Right lobe of liver (tissue), 6 donors: ENCODE results near the gene DLG2. TPM values are rescaled to one million over a fixed set of nuclear protein-coding genes. Genes with fewer than 3 reads are reported as not detected.

Experiments used
- ATAC-seq, 4 donors: fragments of 200-7000 bp; cut with Tn5 transposase; one replicate each; pipeline ENCODE4 v1.9.1; 2020; ENCODE audit warnings: mild to moderate bottlenecking in 4 of 4, moderate library complexity in 4 of 4
- DNase-seq, 3 donors: peaks; one replicate each; pipeline ENCODE4 v3.0.0-alpha.2; 2020
- H3K27ac ChIP-seq, 3 donors: fragments of 200-600 bp; one replicate each; pipeline ENCODE4 v1.8.0; 2022
- H3K27me3 ChIP-seq, 2 donors: fragments of 200-600 bp; one replicate each; pipeline ENCODE4 v1.8.0; 2022
- H3K36me3 ChIP-seq, 4 donors: fragments of 200-600 bp; sonication (generic) in 1 of 4; one replicate each; pipeline versions ENCODE4 v1.5.1 to v1.8.0; 2017 to 2022; ENCODE audit warnings: control low read depth in 1 of 4
- H3K4me1 ChIP-seq, 4 donors: fragments of 200-600 bp; sonication (generic) in 1 of 4; one replicate each; pipeline versions ENCODE4 v1.5.1 to v1.8.0; 2017 to 2022; ENCODE audit warnings: control low read depth in 1 of 4
- H3K4me3 ChIP-seq, 3 donors: fragments of 200-600 bp; one replicate each; pipeline ENCODE4 v1.8.0; 2022
- H3K9me3 ChIP-seq, 4 donors: fragments of 200-600 bp; sonication (generic) in 1 of 4; one replicate each; pipeline versions ENCODE4 v1.5.1 to v1.8.0; 2017 to 2022; ENCODE audit warnings: control low read depth in 1 of 4
- CTCF ChIP-seq, 4 donors: fragments of 200-600 bp in 3 of 4; fragments of 450-650 bp in 1 of 4; IDR thresholded peaks; one replicate each; pipeline versions ENCODE4 v1.5.1 to v1.8.0; 2016 to 2022; ENCODE audit warnings: antibody characterized with exemption in 4 of 4, mild to moderate bottlenecking in 2 of 4
- POLR2A ChIP-seq: fragments of 450-650 bp; IDR thresholded peaks from one replicate; pipeline ENCODE4 v1.6.1; 2017; ENCODE audit warnings: antibody characterized with exemption, mild to moderate bottlenecking
- WGBS: methylation state at CpG from one replicate; pipeline ENCODE4 v1.1.6; 2018; ENCODE audit warnings: low coverage, low lambda C conversion rate; ENCODE audit not compliant: insufficient coverage; ENCODE audit errors: missing lambda C conversion rate; 5-methylcytosine and 5-hydroxymethylcytosine counted together
- intact Hi-C, 2 donors: fragments of 100-400 bp; cut with DNase I; formaldehyde crosslinking; loops; one replicate each; pipeline versions ENCODE4 v1.11.2 to v1.14.1; 2022
- total RNA-seq, 6 experiments: library from RNA; depleted of rRNA in 2 of 6; stranded (reverse); fragments of >200 nt in 2 of 6; fragmentation: NEBNext Ultra II Directional in 3 of 6; extraction: Animal tissue kit (Norgen Biotek cat#: 25700) in 3 of 6; gene quantifications; one replicate each; pipeline versions ENCODE4 v1.1.0 to v1.2.4, GENCODE V29; 2016 to 2023
- donor health status: DM: no; HTN: yes; CAD: no.
- donor health status: DM: no; HTN: no; CAD: no.
- donor health status: DM: no; HTN: no; CAD: no.
- donor health status: DM: no; HTN: yes; CAD: no.
- donor health status: DM: no; HTN: yes; CAD: no.

Gene DLG2
- total RNA-seq, 6 experiments from 2014 or later: 1.2 to 6.4 (median 2.5) TPM

- no peaks in the 10 kb centered on the region for H3K36me3 ChIP-seq
- ATAC-seq (no peak), DNase-seq (no peak)
- WGBS: 79% methylated on average over 4 of the region's 4 CpGs
- intact Hi-C loops: loop anchor here in 1 of 2 donors (10.0 kb wide), 1 partner anchor 428 kb away; no protein-coding TSS in a partner anchor
- no peak overlapping the region for H3K27ac ChIP-seq
- H3K27me3 ChIP-seq: no peaks in the 10 kb centered on the region
- no peak for TF ChIP-seq POLR2A
- no peak for TF ChIP-seq CTCF (IDR thresholded peaks at IDR 0.05)
- H3K4me3 ChIP-seq: no peak overlapping the region
- no peaks in the 10 kb centered on the region for H3K9me3 ChIP-seq
- H3K4me1 ChIP-seq: peaks cover 0 to 3% (median 0%) of the 10 kb centered on the region in 4 donors
These were observed 1904.6 kb downstream of the DLG2 start for GRCh38 chr11:83722392-83723119.

DNA sequence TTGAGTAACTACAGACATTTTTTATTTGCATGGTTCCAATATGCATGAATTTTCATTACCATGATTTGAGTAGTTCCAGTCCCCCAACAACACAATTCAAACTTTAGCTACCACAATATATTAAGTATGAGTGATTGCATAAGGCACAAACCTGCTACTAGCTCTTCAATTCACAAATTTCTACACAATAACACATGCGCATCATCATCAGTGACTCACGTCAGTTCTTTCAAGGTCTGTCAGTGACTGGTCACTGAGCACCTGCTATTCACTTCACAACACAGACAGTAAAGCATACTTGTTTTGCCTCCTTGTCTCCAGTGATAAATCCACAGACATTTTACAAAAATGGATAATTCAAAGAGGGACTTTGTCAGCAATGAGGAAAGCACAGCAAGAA is 1905.9 kb downstream of the DLG2 start:
- intact Hi-C loops: loop anchor here in 1 of 2 donors (10.0 kb wide), 1 partner anchor 426 kb away; no protein-coding TSS in a partner anchor
- H3K36me3 ChIP-seq: no peaks in the 10 kb centered on the region
- WGBS: 78% methylated on average over 2 of the region's 2 CpGs
- no peaks in the 10 kb centered on the region for H3K9me3 ChIP-seq
- TF ChIP-seq POLR2A: no peak
- TF ChIP-seq CTCF (IDR thresholded peaks at IDR 0.05): no peak
- DNase-seq: no peak
- H3K27ac ChIP-seq: no peak overlapping the region
- ATAC-seq: no peak
- peaks cover 0 to 13% (median 0%) of the 10 kb centered on the region in 4 donors for H3K4me1 ChIP-seq
- H3K27me3 ChIP-seq: no peaks in the 10 kb centered on the region
- no peak overlapping the region for H3K4me3 ChIP-seq

GRCh38 chr11:83720675-83721074 is 1906.5 kb downstream of the DLG2 start:
- no peaks in the 10 kb centered on the region for H3K36me3 ChIP-seq
- DNase-seq (no peak), ATAC-seq (no peak)
- TF ChIP-seq CTCF (IDR thresholded peaks at IDR 0.05) (no peak), POLR2A (no peak)
- intact Hi-C loops: loop anchor here in 1 of 2 donors (10.0 kb wide), 1 partner anchor 426 kb away; no protein-coding TSS in a partner anchor
- WGBS: 83% methylated on average over 2 of the region's 2 CpGs
- H3K9me3 ChIP-seq: no peaks in the 10 kb centered on the region
- no peaks in the 10 kb centered on the region for H3K27me3 ChIP-seq
- no peak overlapping the region for H3K27ac ChIP-seq
- peaks cover 0 to 19% (median 0%) of the 10 kb centered on the region in 4 donors for H3K4me1 ChIP-seq
- H3K4me3 ChIP-seq: no peak overlapping the region

GRCh38 chr11:83717537-83717936 is 1909.6 kb downstream of the DLG2 start:
- peak overlapping the region in 2 of 3 donors; percentile 19 to 64 for H3K27ac ChIP-seq
- H3K4me1 ChIP-seq: peaks cover 0 to 28% (median 0%) of the 10 kb centered on the region in 4 donors
- H3K4me3 ChIP-seq: no peak overlapping the region
- ATAC-seq (peak; percentile 79 to 90 (median 88)), DNase-seq (peak; percentile 27 to 60 (median 59))
- H3K9me3 ChIP-seq: no peaks in the 10 kb centered on the region
- intact Hi-C loops: no loop called here
- H3K36me3 ChIP-seq: no peaks in the 10 kb centered on the region
- H3K27me3 ChIP-seq: no peaks in the 10 kb centered on the region
- 42% methylated on average over 3 of the region's 3 CpGs for WGBS
- TF ChIP-seq POLR2A (no peak), CTCF (IDR thresholded peaks at IDR 0.05) (no peak)
